Measurements from ENCODE around the gene COMMD10. TPM values are rescaled to one million over a fixed set of nuclear protein-coding genes. Genes with fewer than 3 reads are reported as not detected.

The COMMD10 gene
- total RNA-seq, 2 experiments from 2014 or later = 16.7 to 20.8 TPM

- no peaks in the 10 kb centered on the region for H3K27me3 Mint-ChIP-seq
- ATAC-seq (no peak), DNase-seq (no peak)
- CTCF ChIA-PET = no interaction called here
- no peak overlapping the region for H3K27ac Mint-ChIP-seq
- TF ChIP-seq CTCF (IDR thresholded peaks at IDR 0.05) = no peak
- no peak overlapping the region for H3K4me3 Mint-ChIP-seq
- POLR2A ChIA-PET = no interaction called here
- no peaks in the 10 kb centered on the region for H3K4me1 Mint-ChIP-seq (ENCODE audit: low read depth)
- intact Hi-C loops (cut with micrococcal nuclease) = no loop called here
- H3K9me3 Mint-ChIP-seq = peaks cover 35% of the 10 kb centered on the region
- peaks cover 75% of the 10 kb centered on the region for H3K36me3 Mint-ChIP-seq (ENCODE audit: low read depth)
These were observed 235.7 kb downstream of the COMMD10 start for GRCh38 chr5:116320486-116320885.

- intact Hi-C loops (cut with micrococcal nuclease) = no loop called here
- no peak for DNase-seq
- Mint-ChIP-seq H3K4me1 (ENCODE audit: low read depth) (no peaks in the 10 kb centered on the region), H3K4me3 (no peak overlapping the region), H3K9me3 (peaks cover 53% of the 10 kb centered on the region), H3K36me3 (ENCODE audit: low read depth) (peaks cover 58% of the 10 kb centered on the region), H3K27me3 (no peaks in the 10 kb centered on the region), H3K27ac (no peak overlapping the region)
- CTCF ChIA-PET = no interaction called here
- POLR2A ChIA-PET = no interaction called here
- ATAC-seq = no peak
- no peak for TF ChIP-seq CTCF (IDR thresholded peaks at IDR 0.05)
These were observed 244.7 kb downstream of the COMMD10 start for GRCh38 chr5:116329503-116329902.

GRCh38 chr5:116340799-116341198, 256.0 kb downstream of the COMMD10 start:
- Mint-ChIP-seq H3K27ac (no peak overlapping the region), H3K36me3 (ENCODE audit: low read depth) (peaks cover 10% of the 10 kb centered on the region), H3K9me3 (peaks cover 35% of the 10 kb centered on the region), H3K27me3 (no peaks in the 10 kb centered on the region), H3K4me3 (no peak overlapping the region), H3K4me1 (ENCODE audit: low read depth) (no peaks in the 10 kb centered on the region)
- POLR2A ChIA-PET = no interaction called here
- DNase-seq (no peak), ATAC-seq (no peak)
- CTCF ChIA-PET = no interaction called here
- TF ChIP-seq CTCF (IDR thresholded peaks at IDR 0.05) = no peak
- intact Hi-C loops (cut with micrococcal nuclease) = no loop called here

Other genes with a start within 250 kb of the COMMD10 start
- gene ATG12, start 243.5 kb upstream of the COMMD10 start, total RNA-seq = 10 to 100 TPM; 37.2 to 37.8 TPM
- gene AP3S1, start 243.1 kb upstream of the COMMD10 start, total RNA-seq = 100 to 1,000 TPM; 102 to 107 TPM
- gene LVRN, start 122.5 kb upstream of the COMMD10 start, total RNA-seq = under 1 TPM; 0.27 to 0.29 TPM
- not detected for gene ARL14EPL, start 52.6 kb upstream of the COMMD10 start, total RNA-seq